B cell (primary cell): ENCODE results near the gene IL1RL2. TPM values are rescaled to one million over a fixed set of nuclear protein-coding genes. Genes with fewer than 3 reads are reported as not detected.
A peak's percentile ranks its signal among the peaks of the same experiment; 100 is the strongest.

Experiments used
- ATAC-seq: fragments of 200-7000 bp; cut with Tn5 transposase; one replicate; pipeline ENCODE4 v1.10.0; 2021; ENCODE audit warnings: low read depth, mild to moderate bottlenecking, moderate number of reproducible peaks, moderate library complexity
- CTCF ChIA-PET: fragments of 350-600 bp; sonication (Branson Sonifier 250); formaldehyde crosslinking; loops from one replicate; lab custom pipeline; 2021; ENCODE audit warnings: antibody characterized with exemption, inconsistent platforms; lab: Charles Lee
- POLR2A ChIA-PET: fragments of 350-600 bp; sonication (Branson Sonifier 250); formaldehyde crosslinking; loops from one replicate; lab custom pipeline; 2021; ENCODE audit warnings: antibody characterized with exemption; lab: Charles Lee
- DNase-seq: peaks from one replicate; pipeline ENCODE4 v3.0.0; 2013
- H2AFZ ChIP-seq: 2 replicates; pipeline ENCODE4 v1.6.1; 2012; ENCODE audit warnings: mild to moderate bottlenecking, low read depth, low read length; ENCODE audit not compliant: insufficient read depth, poor library complexity, severe bottlenecking
- H3K27ac ChIP-seq, 2 donors: 1 replicate in 1 of 2; 2 replicates in 1 of 2; pipeline ENCODE4 v1.5.1; 2012 to 2013; ENCODE audit warnings: low read length in 2 of 2, mild to moderate bottlenecking in 2 of 2, moderate library complexity in 1 of 2
- H3K27me3 ChIP-seq, 4 experiments: fragments of 200-600 bp in 1 of 4; sonication (generic) in 1 of 4; replicated peaks in 1 of 4; 1 replicate in 2 of 4; 2 replicates in 2 of 4; pipeline versions ENCODE4 v1.6.1 to v1.7.0; 2013 to 2016; ENCODE audit warnings: low read length in 3 of 4, mild to moderate bottlenecking in 2 of 4, mixed read lengths in 1 of 4, moderate library complexity in 1 of 4; ENCODE audit not compliant: insufficient read depth in 4 of 4, control insufficient read depth in 3 of 4; ENCODE audit errors: control extremely low read depth in 1 of 4
- H3K36me3 ChIP-seq, 2 experiments: replicated peaks in 1 of 2; 1 replicate in 1 of 2; 2 replicates in 1 of 2; pipeline versions ENCODE4 v1.6.1 to v1.7.1; 2013; ENCODE audit warnings: low read length in 1 of 2; ENCODE audit not compliant: insufficient read depth in 2 of 2, control insufficient read depth in 1 of 2; ENCODE audit errors: control extremely low read depth in 1 of 2, extremely low read depth in 1 of 2
- H3K4me1 ChIP-seq, 2 donors: fragments of 200-600 bp in 1 of 2; sonication (generic) in 1 of 2; 1 replicate in 1 of 2; 2 replicates in 1 of 2; pipeline versions ENCODE4 v1.5.1 to v1.6.1; 2013 to 2017; ENCODE audit warnings: low read length in 2 of 2; ENCODE audit not compliant: control insufficient read depth in 2 of 2, insufficient read depth in 2 of 2
- H3K4me2 ChIP-seq: replicated peaks from 2 replicates; pipeline ENCODE3; 2012; ENCODE audit warnings: mild to moderate bottlenecking, low read depth, low read length; ENCODE audit not compliant: poor library complexity, severe bottlenecking
- H3K4me3 ChIP-seq, 5 experiments: fragments of 200-600 bp in 1 of 5; sonication (generic) in 1 of 5; 1 replicate in 3 of 5; 2 replicates in 2 of 5; pipeline versions ENCODE4 v1.5.1 to v1.7.0; 2011 to 2016; ENCODE audit warnings: low read length in 4 of 5, mild to moderate bottlenecking in 4 of 5, low read depth in 2 of 5, control low read depth in 1 of 5, moderate library complexity in 1 of 5; ENCODE audit not compliant: insufficient read depth in 1 of 5; ENCODE audit errors: control extremely low read depth in 1 of 5, extremely low read depth in 1 of 5
- H3K79me2 ChIP-seq: fragments of 200-600 bp; sonication (generic); one replicate; pipeline ENCODE4 v1.6.0; 2016; ENCODE audit warnings: low read length; ENCODE audit not compliant: control insufficient read depth, insufficient read depth
- H3K9ac ChIP-seq: fragments of 200-600 bp; sonication (generic); 2 replicates; pipeline ENCODE4 v1.6.1; 2017; ENCODE audit warnings: mild to moderate bottlenecking, low read length, moderate library complexity
- H3K9me3 ChIP-seq, 3 donors: one replicate each; pipeline versions ENCODE4 v1.6.1 to v1.7.1; 2013; ENCODE audit warnings: low read length in 2 of 3; ENCODE audit not compliant: control insufficient read depth in 2 of 3, insufficient read depth in 1 of 3; ENCODE audit errors: control extremely low read depth in 1 of 3
- H4K20me1 ChIP-seq: 2 replicates; pipeline ENCODE4 v1.6.0; 2012; ENCODE audit warnings: mild to moderate bottlenecking, low read length; ENCODE audit not compliant: insufficient read depth, control insufficient read depth, poor library complexity, severe bottlenecking
- H3K27ac Mint-ChIP-seq: one replicate; pipeline ENCODE4 v1.8.0; 2021; ENCODE audit warnings: mixed read lengths
- H3K27me3 Mint-ChIP-seq: one replicate; pipeline ENCODE4 v1.8.0; 2021; ENCODE audit warnings: mixed read lengths
- H3K4me1 Mint-ChIP-seq: one replicate; pipeline ENCODE4 v1.8.0; 2021; ENCODE audit warnings: mixed read lengths
- H3K4me3 Mint-ChIP-seq: one replicate; pipeline ENCODE4 v1.8.0; 2021; ENCODE audit warnings: mixed read lengths
- H3K9me3 Mint-ChIP-seq: one replicate; pipeline ENCODE4 v1.8.0; 2022; ENCODE audit warnings: mixed read lengths; ENCODE audit not compliant: insufficient read depth
- CTCF ChIP-seq: fragments of 200-600 bp; IDR thresholded peaks from one replicate; pipeline ENCODE4 v1.8.0; 2022; ENCODE audit warnings: antibody characterized with exemption, mild to moderate bottlenecking
- EZH2 ChIP-seq: IDR thresholded peaks from 2 replicates; pipeline ENCODE4 v1.6.1; 2012; ENCODE audit warnings: borderline replicate concordance, low read depth, mild to moderate bottlenecking, moderate library complexity, low read length; ENCODE audit not compliant: insufficient read depth, poor library complexity, severe bottlenecking
- WGBS: methylation state at CpG from one replicate; pipeline ENCODE4 v1.1.5; 2013; ENCODE audit warnings: missing lambda C conversion rate; ENCODE audit not compliant: insufficient coverage; 5-methylcytosine and 5-hydroxymethylcytosine counted together
- intact Hi-C: fragments of 100-400 bp; cut with micrococcal nuclease; formaldehyde crosslinking; loops from one replicate; pipeline ENCODE4 v1.10.0; 2022
- polyA plus RNA-seq: library from polyadenylated mRNA; depleted of rRNA; stranded (reverse); fragments of >200 nt; gene quantifications from 2 replicates; pipeline ENCODE4 v1.2.3, GENCODE V29; 2012
- total RNA-seq, 2 donors: library from RNA; stranded (reverse); fragments of 120-200 nt in 1 of 2; gene quantifications; 1 replicate in 1 of 2; 2 replicates in 1 of 2; pipeline versions ENCODE4 v1.2.3 to v1.2.4, GENCODE V29; 2013 to 2022

The IL1RL2 gene
- total and polyA plus RNA-seq, 2 donors (not counting 1 experiment from before 2014, with no cell fraction given), result not detected

GRCh38 chr2:102142829-102143449, 43.9 kb upstream of the IL1RL2 start:
- CTCF ChIA-PET, result no interaction called here
- Histone ChIP-seq H3K27ac (no peak overlapping the region), H3K9ac (no peak overlapping the region), H4K20me1 (no peaks in the 10 kb centered on the region), H3K79me2 (no peaks in the 10 kb centered on the region), H3K27me3 (peaks cover 0 to 28% (median 8%) of the 10 kb centered on the region in 4 experiments), H3K4me2 (no peak overlapping the region), H2AFZ (no peak overlapping the region), H3K9me3 (peaks cover 0 to 45% (median 21%) of the 10 kb centered on the region in 3 donors), H3K4me1 (peaks cover 0 to 8% of the 10 kb centered on the region in 2 donors), H3K36me3 (no peaks in the 10 kb centered on the region), H3K4me3 (peak overlapping the region in 1 of 5 experiments; percentile 17)
- no peak for TF ChIP-seq EZH2
- no peak for TF ChIP-seq CTCF
- POLR2A ChIA-PET, result no interaction called here
- Mint-ChIP-seq H3K27me3 (peaks cover 48% of the 10 kb centered on the region), H3K27ac (no peak overlapping the region), H3K4me1 (peaks cover 3% of the 10 kb centered on the region), H3K9me3 (peaks cover 14% of the 10 kb centered on the region), H3K4me3 (no peak overlapping the region)
- intact Hi-C loops, result no loop called here
- ATAC-seq, result no peak
- peak; percentile 3 for DNase-seq
- 18% methylated on average over 41 of the region's 42 CpGs for WGBS

- H3K4me3 ChIP-seq, result no peak overlapping the region
Observed at GRCh38 chr2:102143450-102143985, 43.3 kb upstream of the IL1RL2 start.

More at GRCh38 chr2:102143450-102143985, 43.3 kb upstream of the IL1RL2 start:
- intact Hi-C loops, result no loop called here
- 100% methylated on average over 7 of the region's 10 CpGs for WGBS
- Mint-ChIP-seq H3K27me3 (peaks cover 48% of the 10 kb centered on the region), H3K27ac (no peak overlapping the region), H3K9me3 (peaks cover 17% of the 10 kb centered on the region), H3K4me3 (no peak overlapping the region), H3K4me1 (peaks cover 3% of the 10 kb centered on the region)
- CTCF ChIA-PET, result no interaction called here
- DNase-seq (no peak), ATAC-seq (no peak)
- H3K4me1 ChIP-seq, result peaks cover 0 to 8% of the 10 kb centered on the region in 2 donors
- H3K27me3 ChIP-seq, result peaks cover 0 to 28% (median 8%) of the 10 kb centered on the region in 4 experiments
- TF ChIP-seq CTCF (no peak), EZH2 (no peak)
- H3K9me3 ChIP-seq, result peaks cover 0 to 45% (median 27%) of the 10 kb centered on the region in 3 donors
- H3K79me2 ChIP-seq, result no peaks in the 10 kb centered on the region
- no peaks in the 10 kb centered on the region for H4K20me1 ChIP-seq
- H2AFZ ChIP-seq, result no peak overlapping the region
- no peak overlapping the region for H3K4me2 ChIP-seq
- POLR2A ChIA-PET, result no interaction called here
- no peak overlapping the region for H3K9ac ChIP-seq
- no peak overlapping the region for H3K27ac ChIP-seq
- H3K36me3 ChIP-seq, result no peaks in the 10 kb centered on the region
